SH-SY5Y (cell line): ENCODE data around the gene AMBRA1.

Source experiments
- GATA2 ChIP-seq: IDR thresholded peaks from 2 replicates; pipeline ENCODE4 v1.6.1; 2011; ENCODE audit warnings: mild to moderate bottlenecking, low read depth, low read length
- GATA3 ChIP-seq: IDR thresholded peaks from 2 replicates; pipeline ENCODE4 v1.6.1; 2011; ENCODE audit warnings: low read depth, mild to moderate bottlenecking, low read length, moderate library complexity

DNA sequence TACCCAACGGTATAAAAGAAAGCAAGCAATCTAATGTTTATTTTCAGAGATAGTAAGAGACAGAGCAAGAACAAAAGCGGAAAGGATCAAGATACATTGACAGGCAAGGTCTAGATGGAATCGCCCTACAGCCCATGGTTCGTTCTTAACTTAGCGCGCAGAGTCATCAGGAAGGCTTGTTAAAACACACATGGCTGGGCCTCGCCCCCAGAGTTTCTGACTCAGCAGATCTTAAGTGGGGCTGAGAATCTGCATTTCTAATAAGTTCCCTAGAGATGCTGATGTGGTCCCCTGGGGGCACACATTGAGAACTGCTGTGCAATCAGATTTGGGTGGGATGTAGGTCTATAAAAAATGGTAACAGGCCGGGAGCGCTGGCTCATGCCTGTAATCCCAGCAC, 166.5 kb downstream of the AMBRA1 start:
- no peak for TF ChIP-seq GATA3
- TF ChIP-seq GATA2, result no peak
